ENCODE data around the gene CEP97. TPM values are rescaled to one million over a fixed set of nuclear protein-coding genes. Genes with fewer than 3 reads are reported as not detected.

Gene CEP97
- total and polyA plus RNA-seq, 8 donors = 0.31 to 19.6 (median 3.5) TPM

GRCh38 chr3:101718455-101718854, 6.0 kb upstream of the CEP97 start:
- no peaks in the 10 kb centered on the region for H3K4me1 ChIP-seq
- intact Hi-C loops (cut with DNase I; ENCODE audit: low total_unique reads) = no loop called here
- TF ChIP-seq POLR2A (IDR thresholded peaks at IDR 0.05) = no peak
- no peak for TF ChIP-seq CTCF (IDR thresholded peaks at IDR 0.05)
- no peak for TF ChIP-seq POLR2AphosphoS5 (IDR thresholded peaks at IDR 0.05)
- no peak for TF ChIP-seq EP300 (IDR thresholded peaks at IDR 0.05)
- 66 to 92% (median 86%) methylated on average over 1 of the region's 1 CpG for WGBS, 5 donors
- H3K36me3 ChIP-seq = no peaks in the 10 kb centered on the region
- DNase-seq = no peak
- H3K4me3 ChIP-seq = no peak overlapping the region
- H3K9me3 ChIP-seq = no peaks in the 10 kb centered on the region
- H3K27me3 ChIP-seq = peaks cover 0 to 14% (median 0%) of the 10 kb centered on the region in 3 donors
- no peak overlapping the region for H3K27ac ChIP-seq

- H3K4me3 ChIP-seq = no peak overlapping the region
- peaks cover 0 to 6% (median 0%) of the 10 kb centered on the region in 3 donors for H3K27me3 ChIP-seq
- 96 to 100% (median 97%) methylated on average over 3 of the region's 3 CpGs for WGBS, 5 donors
- intact Hi-C loops (cut with DNase I; ENCODE audit: low total_unique reads) = no loop called here
- no peaks in the 10 kb centered on the region for H3K9me3 ChIP-seq
- H3K36me3 ChIP-seq = no peaks in the 10 kb centered on the region
- no peak for TF ChIP-seq EP300 (IDR thresholded peaks at IDR 0.05)
- no peak for TF ChIP-seq POLR2A (IDR thresholded peaks at IDR 0.05)
- no peak for TF ChIP-seq POLR2AphosphoS5 (IDR thresholded peaks at IDR 0.05)
- no peak for DNase-seq
- H3K27ac ChIP-seq = no peak overlapping the region
- H3K4me1 ChIP-seq = peaks cover 0 to 7% (median 7%) of the 10 kb centered on the region in 4 donors
Observed at GRCh38 chr3:101719604-101720185, 4.7 kb upstream of the CEP97 start.

GRCh38 chr3:101720851-101721840, 3.3 kb upstream of the CEP97 start:
- Histone ChIP-seq H3K4me3 (no peak overlapping the region), H3K4me1 (peaks cover 7 to 16% (median 11%) of the 10 kb centered on the region in 4 donors), H3K27ac (peak overlapping the region in 1 of 5 donors; percentile 68), H3K36me3 (no peaks in the 10 kb centered on the region), H3K27me3 (peaks cover 0 to 2% (median 0%) of the 10 kb centered on the region in 3 donors), H3K9me3 (no peaks in the 10 kb centered on the region)
- intact Hi-C loops (cut with DNase I; ENCODE audit: low total_unique reads) = no loop called here
- no peak for DNase-seq
- TF ChIP-seq POLR2AphosphoS5 (IDR thresholded peaks at IDR 0.05) (no peak), CTCF (IDR thresholded peaks at IDR 0.05) (no peak), EP300 (IDR thresholded peaks at IDR 0.05) (no peak), POLR2A (IDR thresholded peaks at IDR 0.05) (no peak)
- 60 to 71% (median 69%) methylated on average over 10 of the region's 10 CpGs for WGBS, 5 donors

GRCh38 chr3:101722394-101723173, 1.8 kb upstream of the CEP97 start:
- Histone ChIP-seq H3K4me3 (no peak overlapping the region), H3K4me1 (peaks cover 7 to 26% (median 12%) of the 10 kb centered on the region in 4 donors), H3K27ac (peak overlapping the region in 1 of 5 donors; percentile 68), H3K36me3 (peaks cover 0 to 4% (median under 1%) of the 10 kb centered on the region in 4 donors), H3K27me3 (no peaks in the 10 kb centered on the region), H3K9me3 (no peaks in the 10 kb centered on the region)
- TF ChIP-seq CTCF (IDR thresholded peaks at IDR 0.05) (no peak), EP300 (IDR thresholded peaks at IDR 0.05) (no peak), POLR2AphosphoS5 (IDR thresholded peaks at IDR 0.05) (no peak), POLR2A (IDR thresholded peaks at IDR 0.05) (no peak)
- intact Hi-C loops (cut with DNase I; ENCODE audit: low total_unique reads) = no loop called here
- 72 to 82% (median 77%) methylated on average over 7 of the region's 7 CpGs for WGBS, 5 donors
- DNase-seq = peak in 1 of 2 donors; percentile 20
